Sigmoid colon (tissue), 4 donors: ENCODE data around the gene IL17REL.

Experiments used
- CTCF ChIP-seq, 4 experiments: fragments of 450-650 bp in 3 of 4; fragments of 200-600 bp in 1 of 4; IDR thresholded peaks; one replicate each; pipeline ENCODE4 v1.5.1; 2016 to 2019; ENCODE audit warnings: antibody characterized with exemption in 4 of 4, mild to moderate bottlenecking in 3 of 4, moderate library complexity in 2 of 4
- EP300 ChIP-seq, 4 donors: sonication (generic); formaldehyde crosslinking; IDR thresholded peaks; one replicate each; pipeline ENCODE4 v1.6.1; 2017; ENCODE audit warnings: antibody characterized with exemption in 4 of 4
- POLR2A ChIP-seq, 2 donors: fragments of 450-650 bp; IDR thresholded peaks; one replicate each; pipeline ENCODE4 v1.6.1; 2016; ENCODE audit warnings: antibody characterized with exemption in 2 of 2, mild to moderate bottlenecking in 2 of 2, moderate library complexity in 2 of 2
- POLR2AphosphoS5 ChIP-seq, 4 donors: sonication (generic); formaldehyde crosslinking; IDR thresholded peaks; one replicate each; pipeline ENCODE4 v1.6.1; 2017; ENCODE audit warnings: antibody characterized with exemption in 4 of 4

- TF ChIP-seq CTCF (IDR thresholded peaks at IDR 0.05) (no peak), EP300 (IDR thresholded peaks at IDR 0.05) (no peak), POLR2A (IDR thresholded peaks at IDR 0.05) (no peak), POLR2AphosphoS5 (IDR thresholded peaks at IDR 0.05) (no peak)
Observed at GRCh38 chr22:50017701-50018224, 5.2 kb upstream of the IL17REL start.
